C4-2B (cell line): ENCODE data around the gene UNC13B.

Experiments
- CTCF ChIP-seq: fragments of 450-650 bp; conservative IDR thresholded peaks from 2 replicates; pipeline ENCODE4 v1.5.1; 2017; ENCODE audit warnings: mild to moderate bottlenecking
- ZFX ChIP-seq: fragments of 450-650 bp; IDR thresholded peaks from 2 replicates; pipeline ENCODE4 v1.6.1; 2017

DNA sequence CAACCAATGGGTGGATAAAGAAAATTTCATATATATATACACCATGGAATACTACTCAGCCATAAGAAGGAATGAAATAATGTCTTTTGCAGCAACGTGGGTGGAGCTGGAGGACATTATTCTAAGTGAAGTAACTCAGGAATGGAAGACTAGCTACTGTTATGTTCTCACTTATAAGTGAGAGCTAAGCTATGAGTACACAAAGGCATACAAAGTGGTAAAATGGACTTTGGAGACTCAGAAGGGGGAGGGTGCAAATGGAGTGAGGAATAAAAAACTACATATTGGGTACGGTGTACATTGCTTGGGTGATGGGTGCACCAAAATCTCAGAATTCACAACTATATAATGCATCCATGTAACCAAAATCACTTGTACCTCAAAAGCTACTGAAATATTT is 260.9 kb downstream of the UNC13B start:
- TF ChIP-seq CTCF (no peak), ZFX (no peak)
